GM12878 (cell line): ENCODE data around the gene ATG5. TPM values are rescaled to one million over a fixed set of nuclear protein-coding genes. Genes with fewer than 3 reads are reported as not detected.

Experiments used
- ATAC-seq: fragments of 200-7000 bp; cut with Tn5 transposase; 3 replicates; pipeline ENCODE4 v1.9.1; 2020; ENCODE audit warnings: mild to moderate bottlenecking, moderate library complexity
- BruUV-seq: library from RNA; stranded (reverse); fragments of 400-500 nt; replicated peaks from 2 replicates; lab custom pipeline; 2021; lab: Mats Ljungman, UMichigan
- CTCF ChIA-PET: fragments of 300-600 bp; sonication (Branson Sonifier 250); formaldehyde crosslinking; extraction: SDS; loops from one replicate; lab custom pipeline; 2021; ENCODE audit warnings: inconsistent platforms; lab: Yijun Ruan, JAX
- POLR2A ChIA-PET: fragments of 350-600 bp; formaldehyde crosslinking; extraction: SDS; loops from one replicate; lab custom pipeline; 2021; ENCODE audit warnings: inconsistent platforms; lab: Charles Lee
- RAD21 ChIA-PET: fragments of 300-600 bp; sonication (Branson Sonifier 250); formaldehyde crosslinking; loops from one replicate; lab custom pipeline; 2023; ENCODE audit warnings: antibody characterized with exemption; ENCODE audit not compliant: unreplicated experiment; lab: Charles Lee
- SMC1A ChIA-PET: fragments of 300-600 bp; sonication (Branson Sonifier 250); formaldehyde crosslinking; loops from one replicate; lab custom pipeline; 2023; ENCODE audit not compliant: unreplicated experiment, uncharacterized antibody; lab: Charles Lee
- DNase-seq: peaks from one replicate; pipeline ENCODE4 v3.0.0-alpha.2; 2011; ENCODE audit warnings: low read depth, low spot score
- FAIRE-seq: peaks from 3 replicates; lab custom pipeline; 2011; peaks lifted over from hg19 to GRCh38; lab: Jason Lieb, UNC
- H2AFZ ChIP-seq: 2 replicates; pipeline ENCODE4 v1.6.0; 2011; ENCODE audit warnings: low read depth, low read length, control low read depth; ENCODE audit not compliant: control insufficient read depth
- H3K27ac ChIP-seq: 2 replicates; pipeline ENCODE4 v1.5.1; 2011; ENCODE audit warnings: control low read depth; ENCODE audit not compliant: control insufficient read depth, insufficient read depth
- H3K27me3 ChIP-seq, 2 experiments: replicated peaks in 1 of 2; 2 replicates each; pipeline versions ENCODE4 v1.6.0 to v1.6.1; 2011; ENCODE audit warnings: low read length in 1 of 2; ENCODE audit not compliant: control insufficient read depth in 2 of 2, insufficient read depth in 2 of 2
- H3K36me3 ChIP-seq, 2 experiments: 2 replicates each; pipeline ENCODE4 v1.5.1; 2011; ENCODE audit warnings: low read length in 1 of 2; ENCODE audit not compliant: control insufficient read depth in 2 of 2, insufficient read depth in 2 of 2
- H3K4me1 ChIP-seq: 2 replicates; pipeline ENCODE4 v1.6.1; 2011; ENCODE audit warnings: mild to moderate bottlenecking, low read length, moderate library complexity, mixed read lengths; ENCODE audit not compliant: control insufficient read depth, insufficient read depth
- H3K4me2 ChIP-seq: 2 replicates; pipeline ENCODE4 v1.6.0; 2011; ENCODE audit warnings: control low read depth; ENCODE audit not compliant: control insufficient read depth, insufficient read depth
- H3K4me3 ChIP-seq: fragments of 200-600 bp; sonication (generic); 2 replicates; pipeline ENCODE4 v1.5.1; 2016
- H3K79me2 ChIP-seq: 2 replicates; pipeline ENCODE4 v1.6.0; 2011; ENCODE audit warnings: low read length; ENCODE audit not compliant: control insufficient read depth, insufficient read depth
- H3K9ac ChIP-seq: 2 replicates; pipeline ENCODE4 v1.8.0; 2011; ENCODE audit warnings: low read length, control low read depth, mixed read lengths; ENCODE audit not compliant: control insufficient read depth, insufficient read depth
- H3K9me3 ChIP-seq: replicated peaks from 3 replicates; pipeline ENCODE4 v1.5.1; 2011; ENCODE audit warnings: mild to moderate bottlenecking, low read length; ENCODE audit not compliant: control insufficient read depth, insufficient read depth
- H4K20me1 ChIP-seq: 2 replicates; pipeline ENCODE4 v1.6.0; 2011; ENCODE audit not compliant: control insufficient read depth, insufficient read depth
- ATF3 ChIP-seq: IDR thresholded peaks from 2 replicates; pipeline ENCODE4 v1.6.1; 2011; ENCODE audit warnings: low read depth, mild to moderate bottlenecking, low read length, moderate library complexity, borderline replicate concordance; ENCODE audit errors: extremely low read depth
- CREM ChIP-seq: IDR thresholded peaks from 2 replicates; pipeline ENCODE4 v1.6.1; 2014; ENCODE audit warnings: antibody characterized with exemption, low read depth
- IRF4 ChIP-seq: IDR thresholded peaks from 2 replicates; pipeline ENCODE4 v1.6.1; 2011; ENCODE audit warnings: low read depth, low read length
- NR2C2 ChIP-seq: IDR thresholded peaks from 2 replicates; pipeline ENCODE4 v1.6.1; 2011; ENCODE audit warnings: borderline replicate concordance, low read depth; ENCODE audit not compliant: control insufficient read depth, insufficient read length
- NRF1 ChIP-seq: conservative IDR thresholded peaks from 2 replicates; pipeline ENCODE4 v1.6.1; 2011; ENCODE audit warnings: mild to moderate bottlenecking, low read depth, low read length, improper control_type of control experiment
- PAX5 ChIP-seq: IDR thresholded peaks from 2 replicates; pipeline ENCODE4 v1.6.1; 2011; ENCODE audit warnings: low read depth, low read length, borderline replicate concordance
- SIN3A ChIP-seq: IDR thresholded peaks from 2 replicates; pipeline ENCODE4 v1.6.1; 2012; ENCODE audit warnings: low read depth, low read length, improper control_type of control experiment
- YY1 ChIP-seq: IDR thresholded peaks from 2 replicates; pipeline ENCODE4 v1.6.1; 2011; ENCODE audit warnings: low read depth, mild to moderate bottlenecking, low read length
- ZBED1 ChIP-seq: IDR thresholded peaks from 2 replicates; pipeline ENCODE4 v1.6.1; 2016; ENCODE audit warnings: borderline replicate concordance
- ZBTB4 ChIP-seq: fragments of 450-650 bp; formaldehyde crosslinking; IDR thresholded peaks from 2 replicates; pipeline ENCODE4 v1.4.0; 2022; ENCODE audit warnings: mild to moderate bottlenecking, moderate library complexity
- ZNF384 ChIP-seq: IDR thresholded peaks from 2 replicates; pipeline ENCODE4 v1.6.1; 2012; ENCODE audit warnings: low read depth, mild to moderate bottlenecking, low read length, improper control_type of control experiment, borderline replicate concordance
- WGBS: methylation state at CpG from one replicate; pipeline ENCODE4 v1.1.6; 2016; ENCODE audit warnings: low lambda C conversion rate; ENCODE audit not compliant: insufficient replicate concordance, insufficient coverage; ENCODE audit errors: missing lambda C conversion rate; 5-methylcytosine and 5-hydroxymethylcytosine counted together
- in situ Hi-C: fragments of 300-500 bp; cut with MboI; formaldehyde crosslinking; loops from 9 replicates; pipeline ENCODE4 v1.14.3; 2018; ENCODE audit warnings: mixed read lengths
- intact Hi-C: fragments of 100-400 bp; cut with micrococcal nuclease; formaldehyde crosslinking; loops from one replicate; pipeline ENCODE4 v1.14.2; 2022; ENCODE audit not compliant: unreplicated experiment
- polyA plus RNA-seq, 11 experiments: library from polyadenylated mRNA; depleted of rRNA in 4 of 11; unstranded in 6 of 11; stranded (reverse) in 5 of 11; fragments of >200 nt; fragmentation: Nextera tagmentation in 4 of 11; fragmentation: Illumina TruSeq in 1 of 11; extraction: Ambion mirVana in 4 of 11; extraction: Trizol in 1 of 11; gene quantifications; 1 replicate in 1 of 11; 2 replicates in 10 of 11; pipeline versions ENCODE4 v1.2.1 to v1.2.3, GENCODE V29; 2011 to 2016; ENCODE audit warnings: inconsistent platforms in 2 of 11, missing spikeins in 2 of 11, low read depth in 1 of 11
- total RNA-seq, 4 experiments: library from RNA; depleted of rRNA in 3 of 4; stranded (reverse); fragments of >200 nt in 3 of 4; fragmentation: Illumina TruSeq in 1 of 4; extraction: Trizol in 1 of 4; gene quantifications; 2 replicates each; pipeline versions ENCODE4 v1.2.1 to v1.2.3, GENCODE V29; 2013 to 2021

Gene ATG5
- total and polyA plus RNA-seq, 10 of the 15 experiments (the other 5 are each of a cell fraction or from before 2014, with no cell fraction given): 12.9 to 51.8 (median 23.9) TPM

DNA sequence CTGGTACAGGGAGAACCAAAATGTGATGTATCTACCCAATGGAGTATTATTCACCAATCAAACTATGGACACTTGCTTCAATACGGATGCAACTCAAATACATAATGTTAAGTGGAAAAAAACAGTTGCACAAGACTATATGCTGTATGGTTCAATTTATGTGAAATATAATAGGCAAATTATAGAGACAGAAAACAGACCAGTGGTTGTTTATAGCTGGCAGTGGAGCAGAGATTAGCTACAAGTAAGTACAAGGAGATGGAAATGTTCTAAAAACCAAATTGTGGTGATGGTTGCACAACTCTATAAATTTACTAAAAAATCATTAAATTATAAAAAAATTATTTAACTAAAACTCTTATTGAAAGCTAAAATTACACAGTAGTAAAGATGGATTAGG lies 126.2 kb downstream of the ATG5 start:
- intact Hi-C loops (no loop called here), in situ Hi-C loops (no loop called here)
- peaks cover 11% of the 10 kb centered on the region; the same call in 1 of the 2 replicates for H3K4me1 ChIP-seq
- FAIRE-seq: no peak
- WGBS: 100% methylated on average over 1 of the region's 1 CpG
- no peaks in the 10 kb centered on the region for H4K20me1 ChIP-seq
- DNase-seq: no peak
- no peaks in the 10 kb centered on the region for H3K79me2 ChIP-seq
- ATAC-seq: no peak
- no peak overlapping the region for H3K4me2 ChIP-seq
- TF ChIP-seq ATF3: no peak
- TF ChIP-seq ZBED1: no peak
- no peak for TF ChIP-seq SIN3A
- TF ChIP-seq NR2C2: no peak
- TF ChIP-seq CREM: no peak
- no peak for TF ChIP-seq NRF1
- TF ChIP-seq YY1: no peak
- no peak for TF ChIP-seq ZNF384
- no peak for TF ChIP-seq ZBTB4
- TF ChIP-seq IRF4: no peak
- TF ChIP-seq PAX5: no peak
- TF ChIP-seq, all 136 proteins: peak for 0
- RAD21 ChIA-PET: interaction anchor here (0.5 to 1.0 kb wide), 5 partner anchors 11 to 124 kb away, joined by 3 to 4 read pairs (median 3); no protein-coding TSS in a partner anchor
- SMC1A ChIA-PET: interaction anchor here (1.0 to 3.6 kb wide), 7 partner anchors 9 to 109 kb away, joined by 3 to 16 read pairs (median 5); no protein-coding TSS in a partner anchor
- H3K36me3 ChIP-seq: no peaks in the 10 kb centered on the region; a peak in 2 of 4 replicates
- no peaks in the 10 kb centered on the region; the same call in 2 of the 3 replicates for H3K9me3 ChIP-seq
- H3K27me3 ChIP-seq: no peaks in the 10 kb centered on the region
- no TSS peak for BruUV-seq
- CTCF ChIA-PET: interaction anchor here (0.6 to 1.0 kb wide), 2 partner anchors 24 to 36 kb away, joined by 3 read pairs; no protein-coding TSS in a partner anchor
- H3K27ac ChIP-seq: no peak overlapping the region
- POLR2A ChIA-PET: no interaction called here
- no peak overlapping the region for H3K4me3 ChIP-seq
- no peak overlapping the region for H2AFZ ChIP-seq
- no peak overlapping the region for H3K9ac ChIP-seq
